ENCODE data around the gene USP12. TPM values are rescaled to one million over a fixed set of nuclear protein-coding genes. Genes with fewer than 3 reads are reported as not detected.

The USP12 gene
- total RNA-seq, 1 donor, result 28.2 TPM

DNA sequence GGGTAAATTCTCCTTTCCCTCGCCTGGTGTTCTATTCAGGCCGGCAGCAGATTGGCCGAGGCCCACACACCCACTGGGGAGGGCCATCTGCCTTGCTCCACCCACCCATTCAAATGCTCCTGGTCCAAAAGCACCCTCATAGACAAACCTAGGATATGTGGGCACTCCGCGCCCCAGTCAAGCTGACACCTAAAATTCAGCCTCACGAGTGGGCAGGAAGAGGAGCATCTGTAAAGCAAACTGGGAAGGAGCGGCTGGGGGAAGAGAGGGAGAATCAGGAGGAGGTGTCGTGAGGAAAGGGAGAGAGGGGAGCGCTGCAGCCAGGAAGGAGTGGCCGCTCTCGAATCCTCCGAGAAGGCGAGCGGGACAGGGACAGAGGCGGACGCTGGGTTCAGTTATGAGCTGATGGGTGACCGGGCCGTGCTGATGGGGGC lies 136.9 kb downstream of the USP12 start:
- DNase-seq (ENCODE audit: low read depth), result no peak
- no peak overlapping the region for H3K4me3 ChIP-seq (ENCODE audit: low read depth, low read length)
- TF ChIP-seq, protein P1, sequence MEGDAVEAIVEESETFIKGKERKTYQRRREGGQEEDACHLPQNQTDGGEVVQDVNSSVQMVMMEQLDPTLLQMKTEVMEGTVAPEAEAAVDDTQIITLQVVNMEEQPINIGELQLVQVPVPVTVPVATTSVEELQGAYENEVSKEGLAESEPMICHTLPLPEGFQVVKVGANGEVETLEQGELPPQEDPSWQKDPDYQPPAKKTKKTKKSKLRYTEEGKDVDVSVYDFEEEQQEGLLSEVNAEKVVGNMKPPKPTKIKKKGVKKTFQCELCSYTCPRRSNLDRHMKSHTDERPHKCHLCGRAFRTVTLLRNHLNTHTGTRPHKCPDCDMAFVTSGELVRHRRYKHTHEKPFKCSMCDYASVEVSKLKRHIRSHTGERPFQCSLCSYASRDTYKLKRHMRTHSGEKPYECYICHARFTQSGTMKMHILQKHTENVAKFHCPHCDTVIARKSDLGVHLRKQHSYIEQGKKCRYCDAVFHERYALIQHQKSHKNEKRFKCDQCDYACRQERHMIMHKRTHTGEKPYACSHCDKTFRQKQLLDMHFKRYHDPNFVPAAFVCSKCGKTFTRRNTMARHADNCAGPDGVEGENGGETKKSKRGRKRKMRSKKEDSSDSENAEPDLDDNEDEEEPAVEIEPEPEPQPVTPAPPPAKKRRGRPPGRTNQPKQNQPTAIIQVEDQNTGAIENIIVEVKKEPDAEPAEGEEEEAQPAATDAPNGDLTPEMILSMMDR (IDR thresholded peaks at IDR 0.05; ENCODE audit: insufficient read depth, low read length), result no peak

DNA sequence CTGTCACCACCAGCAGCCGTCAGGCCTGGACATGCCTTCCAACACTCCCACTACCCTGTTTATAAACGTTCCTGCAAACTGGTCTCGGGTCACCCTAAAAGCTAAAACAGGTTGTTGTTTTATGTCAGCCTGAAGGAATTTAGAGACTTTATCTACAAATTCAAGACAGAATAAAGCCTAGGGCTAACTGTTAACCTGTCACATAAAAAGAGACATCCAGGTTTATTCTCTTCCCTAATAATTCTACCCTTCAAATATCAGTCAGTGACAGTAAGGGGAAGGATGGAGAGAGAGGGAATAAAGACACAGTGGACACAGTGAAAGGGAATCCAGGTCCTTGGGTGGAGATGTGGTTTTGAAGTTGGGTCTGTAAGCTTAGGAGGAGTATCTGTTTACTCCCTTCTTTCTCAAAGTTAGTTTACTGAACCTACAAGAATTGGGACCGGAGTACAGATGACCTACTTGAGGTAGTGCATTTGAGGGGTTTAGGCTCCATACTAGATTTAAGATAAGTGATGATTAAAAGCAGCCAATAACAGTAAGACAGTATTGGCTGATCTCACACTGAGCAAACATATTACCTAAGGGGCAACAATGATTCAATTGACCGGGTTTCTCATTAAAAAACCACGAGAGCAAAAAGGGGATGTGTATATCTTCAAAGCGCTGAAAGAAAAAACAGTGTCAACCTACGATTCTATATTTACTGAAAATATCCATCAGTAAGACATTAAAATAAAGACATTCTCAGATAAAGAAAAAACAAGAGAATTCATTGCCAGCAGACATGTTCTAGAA lies 142.7 kb downstream of the USP12 start:
- TF ChIP-seq, protein P1 (IDR thresholded peaks at IDR 0.05; ENCODE audit: insufficient read depth, low read length), result no peak
- H3K4me3 ChIP-seq (ENCODE audit: low read depth, low read length), result no peak overlapping the region
- DNase-seq (ENCODE audit: low read depth), result no peak

DNA sequence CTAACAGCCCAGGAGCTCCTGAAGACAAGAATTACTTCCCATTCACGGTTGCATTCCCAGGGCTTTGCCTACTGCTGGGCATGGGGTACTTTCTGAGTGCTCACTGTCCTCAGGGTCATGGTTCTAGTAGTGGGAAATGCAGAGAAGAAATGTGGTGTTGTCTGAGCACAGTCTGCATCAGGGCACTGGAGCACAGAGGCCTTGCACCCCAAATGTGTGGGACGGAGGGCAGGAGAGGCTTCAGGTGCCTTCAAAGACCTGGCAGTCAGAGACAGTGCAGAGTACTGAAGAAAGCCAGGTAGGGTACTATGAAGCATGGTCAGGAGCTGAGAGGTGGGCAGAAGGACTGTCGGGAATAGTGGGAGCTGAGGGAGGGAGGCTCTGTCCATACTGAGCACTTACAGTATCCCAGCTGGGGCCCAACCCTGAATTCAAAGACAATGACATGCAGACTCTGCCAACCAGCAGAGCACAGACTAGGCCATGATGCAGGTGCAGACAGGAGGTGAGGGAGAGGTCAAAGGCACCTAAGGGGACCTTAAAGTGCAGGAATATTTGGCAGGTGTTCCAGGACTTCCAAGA lies 144.4 kb downstream of the USP12 start:
- TF ChIP-seq, protein P1 (IDR thresholded peaks at IDR 0.05; ENCODE audit: insufficient read depth, low read length), result no peak
- no peak overlapping the region for H3K4me3 ChIP-seq (ENCODE audit: low read depth, low read length)
- DNase-seq (ENCODE audit: low read depth), result no peak

DNA sequence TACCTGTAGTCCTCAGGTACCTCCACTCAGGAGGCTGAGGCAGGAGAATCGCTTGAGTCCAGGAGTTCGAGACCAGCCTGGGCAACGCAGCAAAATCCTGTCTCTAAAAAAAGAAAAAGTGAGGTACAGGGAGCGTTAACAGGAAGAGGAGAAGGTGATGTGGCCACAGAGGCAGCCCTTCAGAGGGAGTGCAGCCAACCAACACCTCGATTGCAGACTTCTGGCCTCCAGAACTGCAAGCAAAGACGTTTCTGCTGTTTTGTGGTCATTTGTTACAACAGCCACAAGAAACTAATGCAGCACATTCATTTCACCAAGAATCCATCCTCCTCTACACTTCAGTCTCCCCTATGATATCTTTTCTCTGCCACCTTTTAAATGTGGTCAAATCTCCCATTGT lies 145.2 kb downstream of the USP12 start:
- TF ChIP-seq, protein P1 (IDR thresholded peaks at IDR 0.05; ENCODE audit: insufficient read depth, low read length), result no peak
- DNase-seq (ENCODE audit: low read depth), result no peak
- no peak overlapping the region for H3K4me3 ChIP-seq (ENCODE audit: low read depth, low read length)

DNA sequence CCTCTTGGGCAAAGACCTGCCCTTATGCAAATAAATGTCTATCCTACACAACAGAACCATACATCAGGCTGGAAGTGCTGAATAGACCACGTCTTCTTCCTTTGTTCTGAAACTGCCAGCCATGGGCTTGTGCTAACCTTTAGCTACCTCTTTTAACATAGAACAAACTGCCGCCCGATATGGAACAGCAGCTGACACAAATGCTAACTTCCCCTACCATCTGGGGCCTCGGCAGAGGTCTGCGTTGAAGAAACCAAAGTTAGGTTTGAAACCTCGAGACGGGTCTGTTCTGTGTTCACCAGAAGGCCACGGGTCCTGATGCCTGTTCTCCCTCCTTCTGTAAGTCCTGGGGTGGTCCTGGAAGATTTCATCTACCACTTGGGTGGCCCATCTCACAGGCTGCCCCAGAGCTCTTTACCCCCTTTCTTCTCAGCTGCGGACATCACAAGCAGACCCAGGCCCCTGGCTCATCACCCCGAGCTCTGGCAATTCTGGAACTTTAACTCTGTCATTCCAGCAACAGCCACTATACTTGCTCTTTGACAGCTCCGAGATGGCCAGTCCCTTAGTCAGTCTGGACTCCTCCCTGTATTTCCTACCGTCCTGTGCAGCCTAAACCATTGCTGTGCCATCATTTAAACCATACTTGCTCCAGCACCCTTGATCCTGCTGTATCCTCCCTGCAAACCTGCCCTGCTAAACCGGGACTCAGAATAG lies 146.7 kb downstream of the USP12 start:
- DNase-seq (ENCODE audit: low read depth), result no peak
- TF ChIP-seq, protein P1 (IDR thresholded peaks at IDR 0.05; ENCODE audit: insufficient read depth, low read length), result no peak
- no peak overlapping the region for H3K4me3 ChIP-seq (ENCODE audit: low read depth, low read length)

DNA sequence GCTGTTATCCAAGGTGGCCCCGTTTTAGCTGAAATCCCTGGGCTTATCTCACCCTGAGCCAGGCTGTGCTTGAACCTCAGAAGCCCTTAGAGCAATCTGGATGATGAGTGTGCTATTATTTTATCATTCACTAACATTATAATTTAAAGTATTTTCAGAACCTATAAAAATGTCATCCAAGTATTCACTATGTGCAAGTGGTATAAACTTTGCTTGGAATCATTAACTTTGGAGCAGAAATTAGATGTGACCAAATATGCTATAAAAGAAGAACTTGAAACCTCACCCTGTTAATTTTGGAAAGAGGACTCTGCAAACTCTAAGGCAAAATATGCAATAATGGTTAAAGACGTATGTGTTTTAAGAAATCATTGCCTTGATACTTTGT lies 147.5 kb downstream of the USP12 start:
- TF ChIP-seq, protein P1 (IDR thresholded peaks at IDR 0.05; ENCODE audit: insufficient read depth, low read length), result no peak
- no peak overlapping the region for H3K4me3 ChIP-seq (ENCODE audit: low read depth, low read length)

More for the DNA sequence above, 147.5 kb downstream of the USP12 start:
- no peak for DNase-seq (ENCODE audit: low read depth)

All from fibroblast of the aortic adventitia (primary cell).